Amniotic stem cell (primary cell): ENCODE measurements around the gene TADA2A.
A peak's percentile ranks its signal among the peaks of the same experiment; 100 is the strongest.

Experiments used
- DNase-seq: peaks from one replicate; lab custom pipeline; 2025; lab: John Stamatoyannopoulos, UW

Gene TADA2A

GRCh38 chr17:37406635-37407461, at the start of gene TADA2A, which contains the start of gene ACACA:
Gene TADA2A (plus strand): TSS chr17:37406886. CDS start chr17:37411366, 4,480 bp downstream.
Gene ACACA (minus strand): TSS chr17:37406836. CDS start chr17:37406299, 537 bp downstream.
- no peak for DNase-seq

- peak; percentile 13 for DNase-seq
These were observed 48.4 kb upstream of the TADA2A start for GRCh38 chr17:37358098-37358829.

- DNase-seq: peak; percentile 95
These were observed 47.6 kb upstream of the TADA2A start for GRCh38 chr17:37358830-37359681.

GRCh38 chr17:37359682-37360188, 47.0 kb upstream of the TADA2A start:
- DNase-seq: peak; percentile 17

GRCh38 chr17:37360632-37361031, 46.1 kb upstream of the TADA2A start:
- no peak for DNase-seq

GRCh38 chr17:37361543-37361942, 45.1 kb upstream of the TADA2A start:
- DNase-seq: no peak

- no peak for DNase-seq
These were observed 41.1 kb upstream of the TADA2A start for GRCh38 chr17:37365589-37365988.

- no peak for DNase-seq
These were observed 38.1 kb upstream of the TADA2A start for GRCh38 chr17:37368577-37368976.

GRCh38 chr17:37373530-37374159, 33.0 kb upstream of the TADA2A start:
- peak; percentile 69 for DNase-seq

GRCh38 chr17:37375706-37376105, 31.0 kb upstream of the TADA2A start, which contains the start of gene C17orf78:
Gene C17orf78 (plus strand): TSS chr17:37375985. CDS start chr17:37376093, 108 bp downstream.
- DNase-seq: no peak

- DNase-seq: no peak
These were observed 24.6 kb upstream of the TADA2A start for GRCh38 chr17:37382056-37382455.

- DNase-seq: no peak
These were observed 22.0 kb upstream of the TADA2A start for GRCh38 chr17:37384560-37385149.

GRCh38 chr17:37385474-37385990, 21.2 kb upstream of the TADA2A start:
- no peak for DNase-seq

GRCh38 chr17:37386462-37386861, 20.2 kb upstream of the TADA2A start:
- no peak for DNase-seq

- peak; percentile 34 for DNase-seq
These were observed 18.4 kb upstream of the TADA2A start for GRCh38 chr17:37388266-37388665.

- no peak for DNase-seq
These were observed 17.5 kb upstream of the TADA2A start for GRCh38 chr17:37389160-37389559.

- no peak for DNase-seq
These were observed 15.5 kb upstream of the TADA2A start for GRCh38 chr17:37391146-37391545.

GRCh38 chr17:37392024-37392590, 14.6 kb upstream of the TADA2A start:
- peak; percentile 35 for DNase-seq

GRCh38 chr17:37393352-37393751, 13.3 kb upstream of the TADA2A start:
- DNase-seq: no peak

- DNase-seq: no peak
These were observed 7.4 kb upstream of the TADA2A start for GRCh38 chr17:37399265-37399803.
